HG03354 (cell line): ENCODE results near the gene HIVEP3.
"Not testable (repeated sequence)": the region's sequence is repeated elsewhere in the genome, so short reads cannot be mapped to it uniquely, and the experiment has no call there.

ENCODE experiments used
- ATAC-seq: cut with Tn5 transposase; IDR thresholded peaks from one replicate; pipeline ENCODE4 v1.9.1; 2021; ENCODE audit warnings: mild to moderate bottlenecking; ENCODE audit not compliant: unreplicated experiment, poor library complexity, severe bottlenecking

HIVEP3 gene

DNA sequence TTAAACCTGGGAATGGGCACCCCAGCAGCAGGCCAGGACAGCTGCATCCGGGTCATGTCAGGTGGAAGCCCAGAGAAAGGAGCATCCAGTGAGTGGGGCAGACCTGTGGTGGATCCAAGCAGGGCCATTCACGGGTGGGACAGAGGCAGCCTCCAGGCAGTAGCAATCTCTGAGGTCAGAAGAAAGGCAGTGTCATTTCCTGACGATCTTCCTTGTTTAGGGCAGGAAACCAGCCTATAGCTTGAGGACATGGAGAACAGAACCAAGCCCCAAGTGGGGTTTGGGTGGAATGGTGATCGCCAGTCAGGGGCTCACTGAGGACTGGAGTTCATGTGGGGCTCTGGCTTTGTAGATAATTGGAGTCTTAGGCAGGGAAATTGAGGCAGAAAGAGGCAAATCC is 209.4 kb downstream of the HIVEP3 start:
- no peak for ATAC-seq

DNA sequence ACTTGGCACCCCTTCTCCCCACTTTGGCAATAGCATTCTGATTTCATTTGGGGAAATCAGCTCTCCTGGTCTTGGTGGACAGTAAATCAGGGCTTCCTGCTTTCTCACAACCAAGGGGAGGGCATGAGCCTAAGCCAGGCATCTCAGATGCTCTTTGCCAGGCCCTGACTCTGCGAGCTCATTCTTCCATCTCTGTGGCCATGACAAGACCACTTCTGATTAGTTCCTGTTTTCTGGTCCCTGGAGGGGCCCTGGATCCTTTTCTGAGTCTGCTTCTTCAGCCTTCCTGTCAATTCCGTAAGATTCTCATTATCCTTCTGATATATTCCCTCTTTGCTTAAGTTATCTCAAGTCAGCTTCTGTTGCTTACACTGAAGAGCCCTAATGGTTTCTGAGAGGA is 210.4 kb downstream of the HIVEP3 start:
- no peak for ATAC-seq

DNA sequence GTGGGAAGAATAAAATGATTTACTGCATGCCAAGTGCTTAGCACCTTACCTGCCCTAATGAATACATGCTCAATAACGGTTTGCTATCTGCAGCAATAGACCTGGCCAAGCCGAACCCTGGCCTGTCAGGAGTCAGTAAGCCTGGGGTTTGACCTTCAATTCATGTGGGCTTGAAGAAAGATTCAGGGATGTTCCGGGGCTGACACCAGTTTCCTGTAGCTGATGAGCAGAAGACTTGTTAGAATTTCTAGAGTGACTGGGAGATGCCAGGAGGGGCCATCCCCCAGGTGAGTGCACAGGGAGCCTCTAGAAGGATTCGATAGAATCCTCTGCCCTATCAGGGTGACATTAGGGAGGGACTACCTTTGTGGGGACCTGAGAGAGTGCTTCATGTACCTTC is 210.9 kb downstream of the HIVEP3 start:
- ATAC-seq, result no peak

DNA sequence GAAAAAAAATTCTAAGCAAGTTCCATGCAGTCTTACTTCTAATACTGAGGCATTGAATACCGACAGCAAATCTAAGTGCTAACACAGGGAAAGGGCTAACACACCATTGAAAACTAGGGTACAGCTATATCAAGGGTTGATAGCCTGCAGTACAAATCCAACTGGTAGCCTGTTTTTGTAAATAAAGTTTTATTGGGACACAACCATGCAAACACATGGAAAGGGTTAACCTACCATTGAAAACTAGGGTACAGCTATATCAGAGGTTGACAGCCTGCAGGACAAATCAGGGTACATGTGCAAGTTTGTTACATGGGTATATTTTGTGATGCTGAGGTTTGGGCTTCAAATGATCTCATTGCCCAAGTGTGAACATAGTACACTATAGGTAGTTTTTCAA is 212.9 kb downstream of the HIVEP3 start:
- ATAC-seq, result no peak

DNA sequence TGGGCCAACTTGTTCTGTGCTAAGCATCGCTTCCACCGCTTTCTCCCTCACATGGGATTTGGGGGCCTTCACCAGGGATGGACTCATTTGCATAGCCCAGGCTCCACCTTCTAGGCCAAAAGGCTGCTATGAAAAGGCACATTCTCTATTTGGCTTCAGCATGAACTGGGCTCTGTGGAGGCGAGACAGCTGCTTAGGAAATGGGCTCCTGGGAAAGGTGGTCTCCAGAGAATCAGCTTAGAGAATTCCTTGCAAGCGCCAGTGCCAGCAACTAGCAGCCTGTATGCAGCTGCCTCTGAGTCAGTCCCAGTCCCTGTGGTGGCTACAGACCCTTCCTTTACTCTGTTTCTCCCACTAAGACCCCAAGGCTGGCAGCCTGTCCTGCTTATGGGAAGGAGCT is 214.5 kb downstream of the HIVEP3 start:
- ATAC-seq, result no peak

DNA sequence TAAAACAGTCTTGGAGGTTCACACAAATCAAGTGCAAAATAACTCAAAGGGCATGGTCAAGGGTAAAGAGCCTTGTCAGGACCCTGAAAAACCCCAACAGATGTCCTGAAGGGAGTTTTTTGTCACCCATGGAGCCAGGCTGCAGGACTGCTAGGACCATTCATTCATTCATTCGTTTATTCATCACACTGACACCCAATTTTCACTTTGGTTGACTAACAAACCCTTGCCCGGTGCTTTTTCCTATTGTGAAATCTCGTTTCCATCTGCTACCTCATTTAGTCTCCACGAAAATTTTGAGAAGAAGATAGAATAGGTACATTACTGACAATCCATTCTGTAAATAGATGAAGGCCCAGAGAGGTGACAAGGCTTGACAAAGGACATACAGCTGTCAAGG is 216.0 kb downstream of the HIVEP3 start:
- no peak for ATAC-seq

DNA sequence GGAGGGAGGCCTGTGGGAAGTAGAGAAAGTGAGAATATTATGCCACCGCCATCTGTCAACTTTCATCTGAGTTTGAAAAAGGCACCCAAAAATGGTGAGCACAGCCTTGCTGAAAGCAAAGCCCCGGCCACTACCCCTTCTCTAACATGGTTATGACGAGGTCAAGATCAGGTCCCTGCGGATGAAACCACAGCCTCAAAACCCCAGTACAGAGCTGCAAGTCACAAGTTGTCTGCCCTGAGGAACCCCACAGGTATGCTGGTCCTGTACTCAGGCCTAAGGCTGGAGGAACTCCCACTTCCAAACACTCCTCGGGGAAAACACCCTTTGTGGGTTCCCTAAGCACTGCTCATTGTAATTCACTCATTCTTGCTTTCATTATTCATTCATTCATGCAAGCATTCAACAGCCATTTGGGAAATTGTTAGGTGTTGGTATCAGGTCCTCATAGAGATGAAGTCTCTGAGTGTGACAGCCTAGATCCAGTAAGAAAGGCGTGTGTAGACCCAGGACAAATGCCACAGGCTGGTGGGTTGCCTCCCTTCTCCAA is 217.7 kb downstream of the HIVEP3 start:
- no peak for ATAC-seq

DNA sequence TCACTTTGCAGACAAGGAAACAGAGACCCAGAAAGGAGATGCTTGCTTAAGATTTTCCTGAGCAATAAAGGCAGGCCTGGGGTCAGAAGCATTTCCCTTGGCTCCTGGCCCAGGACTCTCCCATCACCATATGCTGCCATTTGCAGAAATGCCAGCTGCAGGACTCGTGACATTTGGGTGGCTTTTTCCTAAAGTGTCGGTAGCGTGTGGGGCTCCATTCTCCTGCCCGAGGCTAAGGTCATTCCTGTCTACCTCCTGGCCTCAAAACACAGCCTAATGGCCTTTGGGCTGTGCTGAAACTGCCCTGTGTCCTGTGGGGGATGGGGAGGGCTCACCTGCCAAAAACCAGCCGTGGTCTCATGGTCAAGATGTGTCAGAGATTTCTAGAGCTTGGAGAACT is 218.1 kb downstream of the HIVEP3 start:
- ATAC-seq, result no peak

DNA sequence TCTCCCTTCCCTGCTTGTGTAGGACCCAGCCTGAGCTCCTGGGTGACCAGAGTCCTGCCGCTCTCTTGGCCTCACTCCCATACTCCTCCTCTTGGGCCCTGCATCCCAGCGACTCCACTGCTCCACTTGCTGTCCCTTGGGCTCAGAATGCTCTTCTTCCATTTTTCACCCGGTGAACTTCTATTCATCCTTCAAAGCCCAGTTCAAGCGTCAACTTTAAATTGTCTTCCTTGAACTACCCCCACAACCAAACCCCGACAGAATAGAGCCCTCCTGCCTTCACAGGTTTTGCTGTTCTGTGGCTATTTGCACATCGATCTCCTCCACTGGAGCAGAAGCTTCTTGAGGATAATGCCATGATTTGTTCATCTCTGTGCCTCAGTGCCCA is 218.9 kb downstream of the HIVEP3 start:
- ATAC-seq, result no peak

DNA sequence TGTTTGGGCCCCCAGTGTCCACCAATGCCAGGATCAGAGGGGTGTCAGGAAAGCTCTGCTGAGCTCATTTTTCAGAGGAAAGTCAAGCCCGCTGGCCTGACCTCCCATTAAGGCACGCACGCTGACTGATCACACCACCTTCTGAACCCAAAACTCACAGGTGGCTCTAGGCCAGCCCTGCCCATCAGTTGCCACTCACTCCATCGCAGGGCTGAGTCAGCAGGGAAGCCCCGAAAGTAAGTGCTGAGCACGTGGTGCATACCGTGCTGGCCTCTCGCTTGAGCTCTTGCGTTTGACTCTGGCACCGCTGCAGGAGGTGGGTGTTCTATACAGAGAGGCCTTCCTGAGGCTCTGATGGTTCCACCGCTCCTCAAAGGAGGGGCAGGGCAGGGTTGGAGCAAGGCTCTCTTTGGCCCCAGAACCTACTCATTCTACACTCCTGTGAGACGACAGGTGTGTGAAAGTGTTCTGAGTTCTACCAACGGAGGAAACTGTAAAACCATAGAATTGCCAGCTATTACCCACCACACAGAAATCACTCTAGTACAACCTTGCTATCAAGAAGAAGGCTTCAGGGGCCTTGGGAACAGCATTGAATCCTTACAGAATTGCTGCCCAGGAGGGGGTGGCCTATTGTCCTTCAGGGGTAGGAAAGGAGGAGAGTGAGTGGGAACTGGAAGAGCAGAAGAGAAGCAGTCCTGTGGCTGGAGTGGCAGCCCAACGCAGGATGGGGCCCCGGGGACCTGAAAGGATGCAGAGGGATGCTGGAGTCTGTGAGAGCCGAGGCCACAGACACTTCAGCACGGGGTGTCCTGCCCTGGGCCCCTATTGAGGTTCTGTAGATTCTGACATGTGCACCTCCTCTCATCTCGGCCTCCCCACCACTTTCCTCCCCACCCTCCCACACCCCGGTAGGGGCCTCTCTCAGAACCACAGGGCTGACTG is 219.5 kb downstream of the HIVEP3 start:
- peak; percentile 68 for ATAC-seq

DNA sequence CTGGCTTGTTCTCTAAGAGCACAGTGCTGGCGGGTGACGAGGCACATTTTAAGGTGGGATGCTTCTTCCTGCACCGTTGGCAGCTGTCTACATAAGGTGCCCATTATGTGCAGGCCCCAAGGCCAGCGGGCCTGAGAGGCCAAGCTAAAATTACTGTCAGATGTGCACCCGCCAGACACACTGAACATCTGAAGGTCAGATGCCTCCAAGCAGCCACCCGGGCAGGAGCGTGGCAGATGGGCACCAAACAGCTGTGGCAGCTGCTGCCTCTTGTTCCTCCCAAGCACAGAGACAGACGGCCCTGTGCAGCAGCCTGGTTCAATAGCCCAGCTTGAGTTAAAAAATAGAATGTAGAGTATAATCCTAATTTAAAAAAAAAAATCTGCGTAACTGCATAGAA is 222.3 kb downstream of the HIVEP3 start:
- no peak for ATAC-seq

DNA sequence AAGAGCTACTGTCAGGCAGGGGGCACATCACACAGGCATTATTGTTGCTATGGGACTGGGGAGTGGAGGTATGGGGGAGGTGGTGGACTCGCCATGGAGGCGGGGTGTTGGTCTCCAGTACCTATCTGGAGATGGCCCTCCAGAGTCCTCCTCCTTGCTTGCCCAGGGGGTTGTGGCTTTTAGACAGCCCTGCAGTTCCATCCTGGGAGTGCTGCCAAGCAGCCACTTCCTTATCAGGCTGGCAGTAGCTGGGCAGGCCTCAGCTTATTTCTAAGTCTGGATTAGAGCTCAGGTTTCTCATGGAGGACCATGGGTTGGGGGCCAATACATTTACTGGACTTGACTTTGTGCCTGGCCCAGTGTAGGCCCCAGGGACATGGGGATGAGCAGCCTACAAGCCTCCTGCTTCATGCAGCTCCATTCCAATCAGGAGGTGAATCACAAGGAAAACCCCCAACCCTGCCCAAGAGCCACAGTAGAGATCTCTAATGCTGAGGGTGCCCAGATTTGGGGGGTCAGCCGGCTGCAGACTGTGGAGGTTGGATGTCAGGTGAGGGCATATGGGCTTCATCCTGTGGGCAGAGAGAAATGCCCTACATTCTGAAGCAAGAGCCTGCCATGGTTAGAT is 223.5 kb downstream of the HIVEP3 start:
- ATAC-seq, result no peak

DNA sequence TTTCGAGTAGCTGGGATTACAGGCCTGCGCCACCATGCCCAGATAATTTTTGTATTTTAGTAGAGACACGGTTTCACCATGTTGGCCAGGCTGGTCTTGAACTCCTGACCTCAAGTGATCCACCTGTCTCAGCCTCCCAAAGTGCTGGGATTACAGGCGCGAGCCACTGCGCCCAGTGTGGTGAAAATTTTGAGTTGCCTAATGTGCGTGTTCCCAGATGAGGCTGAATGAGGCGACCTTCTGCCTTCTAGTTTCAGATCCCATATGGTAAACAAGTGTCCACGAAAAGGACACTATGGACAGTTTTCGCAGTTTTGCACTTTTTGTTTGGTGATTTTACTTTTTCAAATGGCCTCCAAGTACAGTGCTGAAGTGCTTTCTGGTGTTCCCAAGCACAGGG is 226.8 kb downstream of the HIVEP3 start:
- ATAC-seq, result not testable (repeated sequence)

DNA sequence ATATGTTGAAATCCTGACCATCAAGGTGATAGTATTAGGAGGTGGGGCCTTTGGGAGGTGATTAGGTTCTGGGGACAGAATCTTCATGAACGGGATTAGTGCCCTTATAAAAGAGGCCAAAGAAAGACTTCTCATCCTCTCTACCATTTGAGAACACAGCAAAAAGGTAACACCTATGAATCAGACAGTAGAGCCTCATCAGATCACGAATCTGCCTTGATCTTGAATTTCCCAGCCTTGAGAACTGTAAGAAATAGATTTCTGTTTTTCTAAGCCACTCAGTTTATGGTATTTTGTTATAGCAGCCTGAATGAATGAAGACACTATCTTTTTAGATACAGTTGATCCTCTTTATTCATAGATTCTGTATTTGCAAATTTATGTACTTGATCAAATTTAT is 227.3 kb downstream of the HIVEP3 start:
- no peak for ATAC-seq

DNA sequence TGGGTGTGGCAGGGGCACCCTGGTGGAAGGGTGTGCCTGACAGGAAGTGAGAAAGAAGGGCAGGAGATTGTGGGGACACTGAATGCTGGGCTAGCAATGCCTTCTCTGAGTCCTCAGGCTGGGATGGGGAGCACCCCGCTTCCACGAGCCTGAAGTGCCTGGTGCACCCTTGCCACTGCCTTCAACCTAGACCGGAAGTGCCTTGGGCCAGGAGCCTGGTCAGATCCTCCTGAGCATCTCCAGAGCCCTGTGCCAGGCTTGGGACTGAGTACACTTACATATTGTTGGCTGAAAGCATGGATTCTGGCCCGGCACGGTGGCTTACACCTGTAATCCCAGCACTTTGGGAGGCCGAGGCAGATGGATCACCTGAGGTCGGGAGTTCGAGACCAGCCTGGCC is 228.4 kb downstream of the HIVEP3 start:
- no peak for ATAC-seq

DNA sequence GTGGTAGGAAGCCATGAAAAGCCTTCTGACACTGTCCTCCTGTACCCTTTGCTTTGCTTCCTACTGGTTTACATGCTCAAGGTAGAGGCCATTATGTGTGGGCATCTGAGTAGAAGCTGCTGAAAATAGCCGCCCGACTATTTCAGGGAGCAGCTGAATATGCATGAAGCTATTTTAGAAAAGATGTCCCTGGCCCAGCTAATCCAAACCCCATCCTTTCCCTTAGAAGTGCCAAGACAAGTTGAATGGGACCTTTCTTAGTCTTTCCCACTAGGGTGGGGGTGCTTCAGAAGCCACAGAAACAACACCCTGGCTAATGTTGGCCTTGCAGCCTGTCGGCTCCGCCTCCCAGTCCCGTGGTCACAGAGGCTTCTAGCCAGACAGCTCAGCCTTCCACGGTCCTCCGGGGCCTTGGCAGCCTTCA is 229.2 kb downstream of the HIVEP3 start:
- no peak for ATAC-seq

DNA sequence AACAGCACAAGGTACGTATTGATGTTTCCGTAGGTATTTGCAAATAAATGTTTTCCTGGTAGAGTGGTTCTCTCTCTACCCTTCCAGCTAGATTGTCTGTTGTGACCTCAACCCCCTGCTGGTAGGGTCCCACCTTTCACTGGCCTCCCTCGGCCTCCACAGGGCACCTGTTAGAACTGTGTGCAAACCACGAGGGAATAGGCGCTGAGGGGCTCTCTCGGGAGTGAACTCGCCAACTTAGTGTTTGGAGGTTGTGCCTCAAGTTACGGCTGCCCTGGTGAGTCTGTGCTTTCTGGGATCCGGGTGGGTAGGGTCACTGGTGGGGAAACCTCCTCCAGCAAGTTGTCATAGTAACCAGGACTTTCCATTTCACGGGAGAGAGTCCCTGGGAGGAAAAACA is 229.6 kb downstream of the HIVEP3 start:
- ATAC-seq, result no peak

DNA sequence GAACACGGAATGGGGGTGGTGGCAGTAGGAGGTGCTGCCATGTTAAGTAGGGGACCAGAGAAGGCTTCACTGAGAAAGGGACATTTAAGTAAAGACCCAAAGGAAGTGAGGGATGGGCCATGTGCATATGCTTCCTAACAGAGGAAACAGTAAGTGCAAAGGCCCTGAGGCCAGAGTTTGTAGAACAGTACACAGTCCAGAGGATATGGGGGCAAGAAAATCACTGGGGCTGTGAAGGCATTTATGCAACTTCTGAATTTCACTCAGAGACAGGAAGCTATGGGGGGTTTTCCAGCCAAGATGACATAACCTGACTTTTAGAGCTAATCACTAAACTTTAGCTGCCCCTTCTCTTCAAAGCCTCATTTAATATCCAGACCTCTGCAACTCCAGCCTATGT is 231.7 kb downstream of the HIVEP3 start:
- peak; percentile 45 for ATAC-seq

DNA sequence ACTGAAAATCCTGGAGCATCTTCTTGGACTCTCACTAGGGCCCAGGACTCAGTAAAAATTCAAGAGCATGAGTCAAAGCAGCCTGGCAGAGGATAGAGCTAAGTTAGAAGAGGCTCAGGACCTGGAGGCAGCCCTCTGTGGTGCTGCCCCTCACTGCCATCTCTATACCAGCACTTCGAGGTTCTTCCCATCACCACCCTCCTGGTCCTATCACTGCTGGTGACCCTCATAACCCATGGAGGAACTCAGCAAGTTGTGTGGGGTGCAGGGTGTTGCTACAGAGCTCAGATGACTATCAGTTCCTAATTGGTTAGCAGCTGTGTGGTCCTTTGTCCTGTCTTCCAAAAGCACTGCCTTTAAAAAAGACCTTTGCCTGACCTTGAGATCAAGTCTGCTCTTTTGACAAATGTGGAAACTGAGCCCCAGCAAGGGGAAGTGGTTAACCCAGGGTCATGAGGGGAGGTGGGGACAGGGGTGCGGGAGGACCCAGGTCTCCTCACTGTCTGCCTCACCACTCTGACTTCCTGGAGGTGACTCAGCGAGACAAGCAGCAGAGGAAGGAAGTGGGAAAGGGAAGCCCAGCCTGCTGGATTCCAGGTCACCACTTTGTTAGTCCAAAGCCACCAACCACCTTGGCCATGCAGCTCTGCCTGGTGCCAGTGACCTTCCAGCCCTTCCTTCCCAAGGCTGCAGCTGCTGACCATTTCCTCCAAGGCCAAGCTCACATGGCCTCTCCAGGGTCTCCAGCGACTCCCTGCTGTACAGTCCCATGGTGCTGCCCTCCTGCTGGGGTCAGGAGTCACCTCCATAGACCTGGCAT is 234.8 kb downstream of the HIVEP3 start:
- ATAC-seq, result no peak
